Right kidney (tissue), 9 donors: ENCODE measurements around the gene NFRKB.
A peak's percentile ranks its signal among the peaks of the same experiment; 100 is the strongest.

Experiments used
- DNase-seq: peaks from one replicate; pipeline ENCODE4 v3.0.0-alpha.2; 2016
- long read RNA-seq, 8 donors: transcript quantifications; one replicate each; lab custom pipeline, GENCODE V29; 2026

The NFRKB gene
- long read RNA-seq, donor 1, result 0 reads
- long read RNA-seq, donor 2, result 0 reads
- long read RNA-seq, donor 3, result 0 reads
- long read RNA-seq, donor 4, result 0 reads
- long read RNA-seq, donor 5, result 0 reads
- long read RNA-seq, donor 6, result 0 reads
- long read RNA-seq, donor 7, partial matches to known transcripts, result 6 of 6 reads
- long read RNA-seq, donor 7, other reads (novel, unspliced or antisense), result 0 of 6 reads
- long read RNA-seq, donor 8, result 0 reads

DNA sequence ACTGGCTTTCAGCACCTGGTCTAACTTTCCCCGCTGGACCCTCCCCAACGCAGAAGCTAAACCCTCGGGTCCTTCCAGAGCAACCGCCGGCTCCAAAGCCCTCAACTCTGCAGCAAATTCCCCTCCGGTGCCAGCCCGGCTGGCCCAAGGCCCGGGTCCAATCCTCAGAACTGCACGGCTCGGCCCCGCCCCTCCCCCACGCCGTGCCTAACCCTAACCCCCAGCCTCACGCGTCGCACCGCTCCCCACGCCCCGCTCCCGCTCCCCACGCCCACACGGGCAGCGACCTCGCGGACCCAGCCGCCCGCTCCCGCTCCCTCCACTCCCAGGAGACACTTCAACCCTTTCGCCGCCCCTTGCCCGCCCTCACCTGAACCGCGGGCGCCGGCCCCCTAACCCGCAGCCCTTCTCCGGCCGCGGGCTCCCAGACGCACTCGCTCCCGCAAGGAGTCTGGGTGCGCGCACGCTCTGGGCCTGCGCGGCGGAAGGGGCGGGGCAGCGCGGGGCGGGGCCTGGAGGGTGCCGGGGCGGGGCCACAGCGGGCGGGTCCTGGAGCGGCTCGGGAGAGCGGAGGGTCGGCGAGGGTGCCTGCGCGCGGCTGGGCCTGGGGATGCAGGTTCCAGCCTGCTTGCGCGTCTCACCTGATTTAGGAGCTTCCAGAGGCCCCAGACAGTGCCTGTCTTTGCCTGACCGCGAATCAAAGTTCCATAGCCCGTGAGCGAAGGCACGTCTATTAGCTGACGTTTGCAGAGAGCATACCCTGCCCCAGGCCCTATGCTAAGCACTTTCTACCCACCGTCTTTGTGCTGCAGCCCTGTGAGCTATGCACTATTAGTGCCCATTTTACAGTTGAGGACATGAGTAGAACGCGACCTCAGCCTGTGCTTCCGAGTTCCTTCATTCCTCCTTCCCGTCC, at the start of gene NFRKB:
Gene NFRKB, minus strand, starts transcription at position 453 of the 916 bp plus-strand sequence. CDS start 2,729 bp downstream, outside the sequence.
- peak; percentile 87 for DNase-seq

DNA sequence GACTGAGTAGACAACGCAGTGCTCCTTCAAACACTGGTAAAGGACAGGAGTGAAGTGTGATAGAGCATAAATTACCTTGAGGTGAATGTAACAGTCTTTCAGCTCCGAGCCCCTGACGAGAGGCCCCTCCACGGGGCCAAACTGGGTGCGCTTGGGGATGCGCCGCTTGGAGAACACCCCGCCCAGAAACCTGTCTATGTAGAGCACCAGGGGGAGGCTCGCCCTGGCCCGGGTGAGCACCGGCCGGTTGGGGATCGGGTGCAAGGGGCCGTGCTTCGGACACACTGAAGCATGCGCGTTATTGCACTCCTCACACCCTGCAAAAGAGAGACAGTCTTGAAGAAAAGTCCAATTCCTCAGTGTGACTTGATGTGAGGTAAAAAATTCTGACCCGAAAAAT, 49.3 kb upstream of the NFRKB start:
- DNase-seq, result no peak

DNA sequence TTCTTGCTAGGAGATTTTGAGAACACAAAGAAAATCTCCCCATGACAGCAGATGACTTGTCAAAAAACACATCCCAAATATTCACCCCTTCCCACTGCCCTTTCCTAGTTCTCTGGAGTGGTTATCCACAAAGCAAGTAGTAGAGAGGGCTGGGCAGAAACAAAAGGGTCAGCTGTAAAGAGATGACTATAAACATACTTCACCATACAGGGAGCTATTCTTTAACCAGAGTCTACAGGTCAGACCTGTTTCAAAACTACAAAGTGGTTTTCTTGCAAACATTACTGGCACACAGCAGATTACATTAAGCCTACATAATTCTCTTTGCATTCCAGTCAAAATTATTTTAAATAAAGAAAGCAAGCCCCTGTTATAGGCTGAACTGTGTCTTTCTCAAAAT, 47.7 kb upstream of the NFRKB start:
- DNase-seq, result no peak

DNA sequence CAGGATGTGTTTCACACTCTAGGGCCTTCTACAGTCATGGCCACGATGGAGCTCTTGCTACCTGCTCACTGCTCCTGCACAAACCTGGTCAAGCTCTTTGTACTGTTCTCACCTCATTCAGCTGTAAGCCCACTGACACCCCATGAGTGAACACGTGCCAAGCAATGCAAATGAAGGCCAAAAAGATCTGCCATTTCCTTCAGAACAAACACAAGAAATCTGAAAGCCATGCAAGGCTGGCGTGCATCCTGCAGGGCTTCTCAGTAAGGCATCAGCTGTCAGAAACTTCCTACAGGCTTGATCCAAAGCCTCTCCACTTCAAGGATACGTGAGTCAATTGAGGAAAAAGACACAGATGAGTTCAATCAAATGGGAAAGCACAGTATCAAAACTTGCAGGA, 44.1 kb upstream of the NFRKB start:
- DNase-seq, result no peak

DNA sequence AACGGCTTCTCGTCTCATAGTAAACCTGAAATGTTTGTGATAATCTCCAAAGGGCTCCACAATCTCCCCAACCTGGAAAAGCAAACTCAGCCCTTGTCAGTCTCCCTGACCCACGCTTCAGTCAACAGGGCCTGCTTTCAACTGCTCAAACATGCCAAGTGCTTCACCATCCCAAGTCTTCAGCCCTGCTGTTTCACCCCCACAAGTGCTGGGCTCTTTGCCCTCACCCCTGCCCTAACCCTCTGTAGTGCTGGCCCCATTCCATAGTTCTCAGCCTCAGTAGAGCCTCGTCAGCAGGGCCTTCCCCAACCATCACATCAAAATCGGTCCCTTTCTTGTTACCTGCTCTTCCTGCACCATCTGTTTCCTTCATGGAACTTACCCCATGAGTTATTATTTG, 43.4 kb upstream of the NFRKB start:
- no peak for DNase-seq

DNA sequence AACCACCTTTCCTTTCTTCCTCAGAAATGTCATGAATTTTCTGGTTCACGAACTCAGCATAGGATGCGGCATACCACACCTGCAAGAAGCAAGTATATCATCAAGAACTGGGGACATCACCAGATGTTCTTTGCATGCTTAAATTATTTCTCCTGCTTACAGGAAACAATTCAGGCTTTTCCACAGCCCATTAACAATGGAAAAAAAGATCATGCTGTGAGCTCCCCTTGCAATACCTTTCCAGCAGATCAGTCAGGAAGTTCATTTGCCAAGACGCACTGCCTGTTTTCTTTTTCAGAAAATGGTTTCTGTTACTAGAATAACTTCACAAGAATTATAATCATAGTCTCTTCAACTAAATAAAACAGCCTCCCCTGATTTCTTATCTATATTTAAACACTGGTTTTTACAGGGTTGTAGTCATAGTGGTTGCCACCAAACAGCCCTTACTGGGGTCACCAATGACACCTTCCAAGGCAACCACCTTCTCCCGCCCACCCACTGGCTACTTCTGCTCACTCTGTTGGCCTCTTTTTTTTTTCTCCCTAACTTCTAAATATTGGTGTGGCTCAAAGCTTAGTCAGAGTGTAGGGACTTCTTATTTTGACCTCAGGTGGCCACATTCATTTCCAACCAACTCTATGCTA, 42.3 kb upstream of the NFRKB start:
- DNase-seq, result no peak

DNA sequence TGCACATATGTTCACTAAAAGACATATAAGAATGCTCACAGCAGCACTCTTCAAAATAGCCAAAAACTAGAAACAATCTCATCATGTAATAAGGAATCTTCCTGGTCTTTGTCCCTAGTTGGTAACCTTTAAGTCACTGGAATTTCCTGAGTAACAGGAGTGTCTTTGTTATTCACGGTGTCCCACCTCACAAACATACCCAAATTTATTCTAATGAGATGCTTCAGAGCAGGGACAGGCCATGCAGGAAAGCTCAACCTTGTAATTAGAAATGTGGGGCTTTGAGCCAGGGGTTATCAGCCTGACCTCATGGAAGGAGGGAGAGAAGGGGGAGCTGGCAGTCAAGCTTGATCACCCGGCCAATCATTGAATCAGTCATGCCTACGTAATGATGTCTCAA, 40.3 kb upstream of the NFRKB start:
- DNase-seq, result no peak

DNA sequence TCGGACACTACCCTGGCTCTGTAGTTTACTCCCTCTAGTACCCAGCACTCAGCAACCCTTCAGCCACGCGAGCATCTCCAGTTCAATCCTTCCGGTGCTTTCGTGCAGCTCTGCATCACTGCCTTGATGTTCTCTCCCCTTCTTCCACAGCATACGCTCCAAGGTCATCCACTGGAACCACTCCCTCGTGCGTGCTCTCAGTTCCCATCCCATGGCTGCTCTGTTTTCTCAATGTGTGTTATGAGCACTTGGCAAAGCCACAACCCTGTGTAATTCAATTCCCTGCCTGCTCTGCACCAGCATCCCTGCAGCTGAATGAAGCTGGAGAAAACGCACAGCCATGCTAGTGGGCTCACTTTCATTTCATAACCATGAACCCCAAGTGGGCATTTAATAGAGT, 38.5 kb upstream of the NFRKB start:
- DNase-seq, result no peak

DNA sequence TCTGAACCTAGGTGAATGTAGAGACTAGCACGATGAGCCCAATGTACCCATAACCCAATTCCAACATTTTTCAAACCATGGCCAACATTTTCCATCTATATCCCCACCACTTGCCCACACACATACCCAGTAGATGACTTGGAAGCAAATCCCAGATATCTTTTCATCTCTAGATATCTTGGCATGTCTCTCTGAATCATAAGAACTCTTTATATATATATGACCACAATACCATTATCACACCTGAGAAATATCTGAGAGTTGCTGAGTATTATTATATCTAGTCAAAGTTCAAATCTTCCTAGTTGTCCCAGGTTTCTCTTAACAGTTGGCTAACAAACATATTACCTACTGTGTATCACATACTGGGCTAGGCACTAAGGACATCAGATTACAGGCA, 37.9 kb upstream of the NFRKB start:
- DNase-seq, result no peak

DNA sequence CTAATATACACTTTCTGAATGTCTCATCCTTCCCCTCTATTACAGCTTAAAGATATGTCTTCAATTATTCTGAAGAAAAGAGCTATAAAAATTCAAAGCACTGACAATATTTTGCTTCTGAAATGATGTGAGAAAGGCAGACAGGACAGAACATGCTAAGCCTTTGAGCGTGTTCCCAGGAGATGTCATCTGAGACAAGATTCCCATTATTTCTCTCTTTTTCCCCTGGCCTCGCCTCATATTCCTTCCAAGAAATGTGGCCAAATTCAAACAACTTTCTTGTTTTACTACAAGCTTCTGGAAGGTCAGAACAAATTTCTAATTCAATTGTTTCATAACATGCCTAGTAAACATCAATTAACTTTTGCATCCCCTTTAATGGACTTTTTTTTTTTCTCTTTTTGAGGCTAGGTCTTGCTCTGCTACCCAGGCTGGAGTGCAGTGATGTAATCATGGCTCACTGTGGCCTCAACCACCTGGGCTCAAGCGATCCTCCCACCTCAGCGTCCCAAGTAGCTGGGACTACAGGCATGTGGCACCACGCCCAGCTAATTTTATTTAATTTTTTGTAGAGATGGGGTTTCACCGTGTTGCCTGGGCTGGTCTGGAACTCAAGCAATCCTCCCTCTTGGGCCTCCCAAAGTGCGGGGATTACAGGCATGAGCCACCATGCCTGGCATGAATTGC, 37.1 kb upstream of the NFRKB start:
- no peak for DNase-seq

DNA sequence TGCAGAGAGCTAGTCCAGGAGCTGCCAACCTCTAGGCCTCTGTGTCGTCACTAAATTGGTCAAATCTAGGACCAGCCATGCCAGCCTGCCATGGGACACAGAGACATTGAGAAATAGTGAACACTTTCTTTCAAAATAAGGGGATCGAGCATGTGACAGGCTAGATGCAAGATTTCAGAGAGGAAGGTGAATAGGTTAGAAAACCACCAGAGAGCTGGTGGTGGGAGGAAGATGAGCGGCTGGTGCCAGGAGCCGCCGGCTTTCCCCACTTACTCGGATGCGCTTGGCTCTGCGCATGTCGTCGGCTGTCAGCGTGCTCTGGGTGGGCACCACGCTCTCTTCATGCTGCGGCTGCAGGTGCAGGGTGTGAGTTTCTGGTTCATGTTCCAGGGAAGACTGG, 35.4 kb upstream of the NFRKB start:
- no peak for DNase-seq

DNA sequence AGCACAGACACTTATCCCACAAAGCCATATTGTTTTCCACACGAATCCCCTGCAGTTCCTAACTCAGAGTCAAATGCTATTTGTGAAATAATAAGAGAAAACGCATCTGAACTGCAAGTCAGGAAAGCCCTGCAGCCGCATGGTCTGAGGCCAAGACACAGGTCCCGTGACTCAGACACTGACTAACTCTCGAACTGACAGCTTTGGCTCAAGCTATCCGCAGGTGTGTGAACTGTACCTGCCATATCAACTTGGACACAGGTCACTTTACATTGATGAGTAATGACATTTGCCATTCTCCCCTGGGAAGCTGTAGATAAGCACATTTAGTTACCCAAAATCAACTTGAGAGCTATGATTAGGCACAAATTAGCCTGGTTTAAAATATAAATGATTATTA, 34.9 kb upstream of the NFRKB start:
- no peak for DNase-seq

DNA sequence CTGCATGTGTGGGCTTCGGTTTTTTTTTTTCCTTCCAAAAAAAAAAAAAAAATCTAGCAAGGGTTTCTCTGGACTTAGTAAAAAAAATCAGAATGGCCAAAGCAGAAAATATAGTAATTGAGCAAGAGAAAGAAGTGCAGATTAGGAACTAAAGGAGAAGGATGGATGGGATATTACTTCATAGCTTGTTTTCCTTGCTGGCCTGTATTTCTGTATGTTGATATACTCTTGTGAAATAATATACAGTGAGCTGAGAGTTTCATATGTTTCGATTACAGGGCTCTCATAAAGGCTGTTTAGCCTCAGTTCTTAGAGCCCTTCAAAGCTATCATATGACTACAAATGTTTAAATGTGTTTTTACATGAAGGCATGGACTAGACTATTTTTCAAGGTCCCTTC, 34.3 kb upstream of the NFRKB start:
- DNase-seq, result no peak

DNA sequence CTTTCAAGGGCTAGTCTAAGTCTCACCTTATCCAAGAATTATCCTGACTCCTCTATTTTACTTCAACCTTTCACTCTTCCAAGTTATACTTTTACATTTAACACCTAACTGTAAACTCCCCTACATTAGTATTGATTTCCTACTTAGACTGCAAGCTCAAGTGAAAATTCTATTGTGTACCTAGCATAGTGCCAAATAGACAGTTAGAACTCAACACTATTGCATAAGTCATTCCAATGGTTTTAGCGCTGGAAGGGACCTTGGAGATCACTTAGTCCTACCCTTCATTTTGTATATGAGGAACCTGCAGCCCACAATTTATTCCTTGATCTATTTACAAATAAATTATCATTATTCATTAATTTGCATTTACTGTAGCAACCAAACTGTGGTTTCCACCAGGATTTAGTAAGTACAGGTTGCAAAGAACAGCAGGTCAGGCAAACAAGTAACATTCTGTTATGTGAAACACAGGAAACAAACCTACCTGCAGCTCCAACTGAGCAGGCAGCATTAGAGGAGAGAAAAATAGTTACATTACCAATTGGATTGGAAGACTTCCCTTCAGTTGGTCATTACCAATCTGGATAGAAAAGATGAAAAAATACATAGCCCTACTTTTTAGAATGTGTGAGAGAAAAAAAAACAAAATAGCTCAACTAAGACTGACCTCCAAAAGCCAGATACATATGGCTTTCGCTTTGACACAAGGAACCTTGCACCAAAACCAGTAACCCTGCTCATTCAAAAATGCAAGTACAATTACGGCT, 33.7 kb upstream of the NFRKB start:
- DNase-seq, result no peak

DNA sequence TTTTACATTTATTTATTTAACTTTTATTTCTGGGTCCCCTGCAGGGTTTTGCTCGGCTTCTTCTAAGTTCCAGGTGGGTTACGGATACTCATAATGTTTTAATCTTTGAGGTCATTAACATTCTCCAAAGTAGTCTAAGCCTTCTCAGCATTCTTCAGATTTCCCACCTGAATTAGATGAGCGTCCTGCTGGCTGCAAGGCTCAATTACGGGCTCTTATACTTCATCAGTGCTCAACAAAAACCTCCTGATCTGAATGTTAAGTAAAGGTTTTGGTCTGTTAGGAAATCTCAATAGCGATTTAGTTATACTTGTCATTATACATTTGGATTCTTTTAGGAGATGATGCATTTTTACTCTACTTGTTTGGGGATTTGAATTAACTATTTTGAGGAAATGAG, 27.3 kb upstream of the NFRKB start:
- no peak for DNase-seq

DNA sequence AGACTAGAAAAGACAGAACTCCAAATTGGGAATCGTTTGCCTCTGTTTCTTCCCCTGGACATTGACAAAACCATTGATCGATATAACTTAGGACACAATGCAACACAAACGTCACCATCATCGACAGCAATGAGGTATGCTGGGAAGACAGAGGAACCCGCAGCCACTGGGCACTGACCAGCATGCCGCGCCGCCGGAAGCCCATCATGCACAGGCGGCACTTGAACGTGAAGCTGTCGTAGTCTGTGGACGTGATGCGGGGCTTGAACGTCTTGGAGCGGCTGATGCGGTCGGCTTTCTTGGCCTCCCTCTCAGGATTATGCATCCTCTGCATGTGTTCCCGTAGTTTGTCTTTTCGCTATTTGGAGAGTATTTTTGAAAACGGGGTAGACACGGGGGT, 23.0 kb upstream of the NFRKB start:
- no peak for DNase-seq

DNA sequence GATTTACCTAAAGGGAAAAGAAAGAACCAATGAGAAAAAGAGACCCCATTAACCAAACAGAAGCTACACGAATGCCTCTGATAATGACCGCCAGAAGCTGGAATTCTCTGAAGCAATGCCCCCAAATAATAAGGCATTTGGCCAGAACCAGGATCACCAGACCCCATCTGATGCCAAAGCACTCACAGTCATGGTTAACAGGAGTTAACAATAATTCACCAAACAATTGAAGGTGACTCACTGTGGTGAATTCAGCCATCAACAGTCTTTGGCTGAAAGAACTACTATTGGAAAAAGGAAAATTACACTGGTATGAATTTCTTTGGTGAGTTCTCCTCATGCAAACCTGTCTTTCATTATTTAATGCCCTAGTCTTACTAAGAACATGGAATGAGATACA, 21.9 kb upstream of the NFRKB start:
- no peak for DNase-seq

DNA sequence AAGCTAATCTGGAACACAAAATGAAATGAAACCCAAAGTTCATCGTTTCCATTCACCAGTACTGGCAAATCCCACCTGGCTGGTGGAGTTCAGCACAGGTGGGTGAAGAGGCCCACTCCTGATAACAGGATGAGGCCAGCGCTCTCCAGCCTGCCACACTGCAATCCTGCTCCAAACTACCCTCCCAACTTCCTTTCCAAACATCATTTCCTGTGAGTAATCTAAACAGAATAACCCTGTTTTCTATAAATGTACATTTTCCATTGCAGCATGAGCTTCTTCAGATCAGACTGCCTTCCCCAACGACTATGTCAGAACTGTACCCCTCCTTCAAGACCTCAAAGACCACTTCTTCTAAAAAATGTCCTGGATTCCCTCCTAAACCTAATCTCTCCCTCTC, 15.9 kb upstream of the NFRKB start:
- no peak for DNase-seq

DNA sequence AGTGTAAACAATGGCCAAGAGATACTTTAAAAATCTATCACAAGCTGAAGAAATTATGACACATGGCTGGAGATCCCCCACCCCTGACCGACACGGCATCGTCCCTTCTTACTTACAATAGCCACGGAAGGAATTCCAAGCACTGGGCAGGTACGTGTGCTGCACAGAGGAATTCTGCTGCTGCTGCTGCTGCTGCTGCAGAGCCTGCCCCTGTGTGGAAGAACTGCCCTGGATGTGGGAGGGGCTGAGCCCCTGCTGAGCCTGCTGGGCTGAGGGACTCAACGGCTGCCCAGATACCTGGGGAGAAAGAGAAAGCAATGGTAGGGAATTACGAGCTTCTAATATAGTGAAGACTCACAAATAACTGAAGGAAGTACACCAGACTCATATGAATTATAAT, 15.0 kb upstream of the NFRKB start:
- no peak for DNase-seq

DNA sequence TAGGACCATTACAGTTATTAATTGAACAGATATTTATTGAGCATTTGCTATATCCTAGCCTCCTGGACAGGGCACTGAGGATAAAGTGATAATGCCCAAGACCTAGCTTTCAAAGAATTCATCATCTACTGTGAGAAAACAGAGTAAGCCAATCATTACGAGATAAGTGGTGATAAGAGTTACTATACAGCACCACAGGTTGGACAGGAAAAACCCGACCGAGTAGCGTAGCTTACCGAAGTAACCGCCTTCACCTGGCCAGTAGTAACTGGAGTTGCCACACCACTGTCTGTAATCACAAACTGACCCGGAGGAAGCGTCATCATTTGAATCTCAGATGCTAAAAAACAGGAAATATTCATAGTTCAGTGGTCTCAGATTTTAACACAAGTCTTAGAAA, 10.0 kb upstream of the NFRKB start:
- DNase-seq, result no peak

DNA sequence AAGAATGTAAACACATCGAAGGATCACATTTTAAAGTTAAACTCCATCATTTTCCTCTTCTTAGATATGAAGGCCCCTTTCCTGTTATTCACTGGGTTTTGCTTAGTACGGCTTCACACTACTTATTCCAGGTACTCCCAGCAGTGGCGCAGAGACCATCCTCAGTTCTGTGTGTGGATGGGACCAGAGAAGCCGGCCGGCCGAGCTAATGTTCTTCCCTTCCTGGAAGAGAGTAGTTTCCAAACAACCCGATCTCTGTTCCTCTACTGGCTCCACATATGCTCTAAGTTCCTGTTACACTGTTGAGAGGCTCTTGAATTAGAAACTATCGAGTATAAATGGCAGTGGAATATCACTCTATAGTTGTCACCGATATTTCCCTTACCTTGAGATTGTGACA, 684 bp upstream of the NFRKB start:
- DNase-seq, result no peak
